Central memory CD8-positive, alpha-beta T cell (primary cell): ENCODE data around the gene PCK2.
A peak's percentile ranks its signal among the peaks of the same experiment; 100 is the strongest.

Source experiments
- ATAC-seq: fragments of 150-1000 bp; cut with Tn5 transposase; replicated peaks from 2 replicates; pipeline ENCODE4 v1.10.0; 2022; ENCODE audit warnings: mild to moderate bottlenecking, moderate FRiP score, moderate number of reproducible peaks; ENCODE audit not compliant: poor library complexity, severe bottlenecking; ENCODE audit errors: extremely low read depth
- DNase-seq, 2 donors: peaks; one replicate each; pipeline ENCODE4 v3.0.0; 2021; ENCODE audit warnings: low spot score in 2 of 2
- H3K27ac Mint-ChIP-seq: one replicate; pipeline ENCODE4 v1.8.0; 2022; ENCODE audit warnings: low read depth, mild to moderate bottlenecking, moderate library complexity, mixed read lengths
- H3K27me3 Mint-ChIP-seq: one replicate; pipeline ENCODE4 v1.8.0; 2022; ENCODE audit warnings: mixed read lengths
- H3K36me3 Mint-ChIP-seq: one replicate; pipeline ENCODE4 v1.8.0; 2022; ENCODE audit warnings: mild to moderate bottlenecking, moderate library complexity, mixed read lengths; ENCODE audit not compliant: insufficient read depth
- H3K4me1 Mint-ChIP-seq: one replicate; pipeline ENCODE4 v1.8.0; 2022; ENCODE audit warnings: mixed read lengths
- H3K4me3 Mint-ChIP-seq: one replicate; pipeline ENCODE4 v1.8.0; 2022; ENCODE audit warnings: mild to moderate bottlenecking, moderate library complexity, mixed read lengths
- H3K9me3 Mint-ChIP-seq: one replicate; pipeline ENCODE4 v1.8.0; 2022; ENCODE audit warnings: mixed read lengths

PCK2 gene

GRCh38 chr14:24084440-24084839, 9.7 kb upstream of the PCK2 start:
- H3K4me1 Mint-ChIP-seq: peaks cover 23% of the 10 kb centered on the region
- H3K27ac Mint-ChIP-seq: no peak overlapping the region
- no peak for DNase-seq
- peaks cover 6% of the 10 kb centered on the region for H3K36me3 Mint-ChIP-seq
- H3K4me3 Mint-ChIP-seq: no peak overlapping the region
- H3K27me3 Mint-ChIP-seq: no peaks in the 10 kb centered on the region
- ATAC-seq: no peak
- H3K9me3 Mint-ChIP-seq: no peaks in the 10 kb centered on the region

GRCh38 chr14:24085215-24085614, 8.9 kb upstream of the PCK2 start:
- Mint-ChIP-seq H3K36me3 (peaks cover 6% of the 10 kb centered on the region), H3K27me3 (no peaks in the 10 kb centered on the region), H3K4me3 (no peak overlapping the region), H3K4me1 (peaks cover 17% of the 10 kb centered on the region), H3K27ac (no peak overlapping the region), H3K9me3 (no peaks in the 10 kb centered on the region)
- DNase-seq (no peak), ATAC-seq (no peak)

GRCh38 chr14:24086193-24086955, 7.7 kb upstream of the PCK2 start:
- ATAC-seq (no peak), DNase-seq (no peak)
- Mint-ChIP-seq H3K9me3 (no peaks in the 10 kb centered on the region), H3K27me3 (no peaks in the 10 kb centered on the region), H3K4me3 (no peak overlapping the region), H3K36me3 (peaks cover 6% of the 10 kb centered on the region), H3K4me1 (peaks cover 15% of the 10 kb centered on the region), H3K27ac (no peak overlapping the region)

GRCh38 chr14:24087004-24087403, 7.1 kb upstream of the PCK2 start:
- Mint-ChIP-seq H3K27ac (no peak overlapping the region), H3K9me3 (no peaks in the 10 kb centered on the region), H3K36me3 (peaks cover 3% of the 10 kb centered on the region), H3K27me3 (no peaks in the 10 kb centered on the region), H3K4me1 (peaks cover 11% of the 10 kb centered on the region), H3K4me3 (no peak overlapping the region)
- ATAC-seq: no peak
- no peak for DNase-seq

- H3K4me3 Mint-ChIP-seq: no peak overlapping the region
- no peaks in the 10 kb centered on the region for H3K27me3 Mint-ChIP-seq
- no peak overlapping the region for H3K27ac Mint-ChIP-seq
- peaks cover 8% of the 10 kb centered on the region for H3K4me1 Mint-ChIP-seq
- DNase-seq: no peak
- no peak for ATAC-seq
- no peaks in the 10 kb centered on the region for H3K36me3 Mint-ChIP-seq
- H3K9me3 Mint-ChIP-seq: no peaks in the 10 kb centered on the region
Observed at GRCh38 chr14:24088095-24088494, 6.0 kb upstream of the PCK2 start.

GRCh38 chr14:24089890-24090289, 4.2 kb upstream of the PCK2 start:
- ATAC-seq: no peak
- H3K36me3 Mint-ChIP-seq: peaks cover 3% of the 10 kb centered on the region
- peaks cover 21% of the 10 kb centered on the region for H3K4me1 Mint-ChIP-seq
- no peak overlapping the region for H3K27ac Mint-ChIP-seq
- no peak overlapping the region for H3K4me3 Mint-ChIP-seq
- H3K27me3 Mint-ChIP-seq: no peaks in the 10 kb centered on the region
- H3K9me3 Mint-ChIP-seq: no peaks in the 10 kb centered on the region
- no peak for DNase-seq

- Mint-ChIP-seq H3K27me3 (no peaks in the 10 kb centered on the region), H3K9me3 (no peaks in the 10 kb centered on the region), H3K27ac (no peak overlapping the region), H3K4me3 (peak overlapping the region; percentile 94), H3K36me3 (peaks cover 8% of the 10 kb centered on the region), H3K4me1 (peaks cover 38% of the 10 kb centered on the region)
- ATAC-seq (no peak), DNase-seq (no peak)
Observed at GRCh38 chr14:24092110-24092504, 2.0 kb upstream of the PCK2 start.

GRCh38 chr14:24092505-24093206, 1.5 kb upstream of the PCK2 start:
- ATAC-seq: no peak
- DNase-seq: no peak
- H3K27me3 Mint-ChIP-seq: no peaks in the 10 kb centered on the region
- no peaks in the 10 kb centered on the region for H3K9me3 Mint-ChIP-seq
- peaks cover 38% of the 10 kb centered on the region for H3K4me1 Mint-ChIP-seq
- peaks cover 8% of the 10 kb centered on the region for H3K36me3 Mint-ChIP-seq
- peak overlapping the region; percentile 94 for H3K4me3 Mint-ChIP-seq
- peak overlapping the region; percentile 92 for H3K27ac Mint-ChIP-seq

- ATAC-seq (no peak), DNase-seq (no peak)
- H3K27me3 Mint-ChIP-seq: no peaks in the 10 kb centered on the region
- H3K4me1 Mint-ChIP-seq: peaks cover 38% of the 10 kb centered on the region
- H3K27ac Mint-ChIP-seq: peak overlapping the region; percentile 92
- no peaks in the 10 kb centered on the region for H3K9me3 Mint-ChIP-seq
- H3K36me3 Mint-ChIP-seq: peaks cover 9% of the 10 kb centered on the region
- peak overlapping the region; percentile 94 for H3K4me3 Mint-ChIP-seq
Observed at GRCh38 chr14:24093207-24093900, 757 bp upstream of the PCK2 start.

GRCh38 chr14:24094841-24095270, 745 bp downstream of the PCK2 start:
- peak overlapping the region; percentile 94 for H3K4me3 Mint-ChIP-seq
- no peak for DNase-seq
- no peaks in the 10 kb centered on the region for H3K9me3 Mint-ChIP-seq
- peak overlapping the region; percentile 96 for H3K27ac Mint-ChIP-seq
- peaks cover 42% of the 10 kb centered on the region for H3K4me1 Mint-ChIP-seq
- no peaks in the 10 kb centered on the region for H3K27me3 Mint-ChIP-seq
- ATAC-seq: no peak
- peaks cover 9% of the 10 kb centered on the region for H3K36me3 Mint-ChIP-seq

- H3K27ac Mint-ChIP-seq: peak overlapping the region; percentile 96
- H3K4me1 Mint-ChIP-seq: peaks cover 40% of the 10 kb centered on the region
- H3K27me3 Mint-ChIP-seq: no peaks in the 10 kb centered on the region
- H3K9me3 Mint-ChIP-seq: no peaks in the 10 kb centered on the region
- peak; percentile 17 for ATAC-seq
- H3K4me3 Mint-ChIP-seq: peak overlapping the region; percentile 94
- DNase-seq: no peak
- peaks cover 9% of the 10 kb centered on the region for H3K36me3 Mint-ChIP-seq
Observed at GRCh38 chr14:24095271-24096068, 1.4 kb downstream of the PCK2 start.

GRCh38 chr14:24096545-24097181, 2.6 kb downstream of the PCK2 start:
- H3K4me3 Mint-ChIP-seq: peak overlapping the region; percentile 32
- H3K27me3 Mint-ChIP-seq: no peaks in the 10 kb centered on the region
- no peak overlapping the region for H3K27ac Mint-ChIP-seq
- H3K36me3 Mint-ChIP-seq: peaks cover 11% of the 10 kb centered on the region
- H3K9me3 Mint-ChIP-seq: no peaks in the 10 kb centered on the region
- no peak for DNase-seq
- ATAC-seq: no peak
- H3K4me1 Mint-ChIP-seq: peaks cover 36% of the 10 kb centered on the region
